GM19372 (cell line): ENCODE results near the gene SEMA4D.

Experiments used
- ATAC-seq: cut with Tn5 transposase; IDR thresholded peaks from one replicate; pipeline ENCODE4 v1.9.1; 2021; ENCODE audit warnings: mild to moderate bottlenecking, low read depth, moderate library complexity; ENCODE audit not compliant: unreplicated experiment

SEMA4D gene

DNA sequence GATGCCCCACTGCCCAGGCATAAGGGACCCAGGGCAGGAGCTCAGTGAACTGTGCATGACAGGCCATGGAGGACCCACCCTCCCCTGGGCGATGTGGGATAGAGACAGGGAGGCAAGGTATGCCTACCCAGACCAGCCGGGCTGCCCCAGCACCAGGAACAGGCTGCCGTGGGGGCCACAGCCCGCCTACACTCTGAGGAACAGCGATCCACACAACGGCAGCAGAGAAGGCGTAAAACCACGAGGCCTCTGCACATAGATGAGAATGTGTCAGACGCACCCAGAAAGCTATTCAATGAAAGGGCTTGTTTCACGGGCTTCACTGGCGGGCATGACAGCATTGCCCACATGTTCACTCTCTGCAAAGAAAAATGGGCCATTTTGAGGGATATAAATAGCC is 49.5 kb downstream of the SEMA4D start:
- ATAC-seq: no peak

DNA sequence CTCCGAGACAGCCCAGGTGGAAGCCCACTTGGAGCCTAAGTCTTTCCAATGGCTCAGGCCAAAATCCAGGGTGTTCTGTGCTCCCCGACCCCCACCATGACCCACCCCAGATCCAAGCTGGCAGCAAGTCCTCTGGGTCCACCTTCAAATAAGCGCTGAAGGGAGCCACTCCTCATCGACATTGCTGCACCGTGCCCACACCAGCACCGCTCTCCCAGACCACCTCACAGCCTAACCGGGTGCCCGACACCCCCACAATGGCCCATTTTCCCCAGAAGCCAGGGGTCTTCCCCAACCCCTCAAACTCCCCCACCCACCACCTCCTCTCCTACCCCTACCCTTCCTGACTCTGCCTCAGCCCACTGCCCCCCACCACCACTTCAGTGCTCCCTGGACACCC is 50.5 kb downstream of the SEMA4D start:
- ATAC-seq: no peak

DNA sequence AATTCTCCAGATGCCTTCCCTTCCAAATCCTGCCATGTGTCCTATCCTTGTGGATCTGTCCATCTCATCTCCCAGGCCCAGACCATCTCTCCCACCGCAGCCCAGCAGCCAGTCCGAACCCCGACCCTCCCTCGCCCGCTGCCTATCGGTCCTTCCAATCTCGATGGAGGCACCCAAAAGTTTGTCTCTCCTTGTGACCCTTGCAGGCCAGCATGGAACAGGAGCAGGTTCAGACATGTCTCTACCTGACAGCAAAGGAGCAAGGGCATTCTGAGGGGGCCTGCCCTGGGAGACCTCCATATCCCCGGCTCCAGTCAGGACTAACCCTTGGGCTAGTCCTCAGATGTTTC is 51.0 kb downstream of the SEMA4D start:
- no peak for ATAC-seq

- ATAC-seq: no peak
Measured at GRCh38 chr9:89446261-89446960, 51.5 kb downstream of the SEMA4D start.

DNA sequence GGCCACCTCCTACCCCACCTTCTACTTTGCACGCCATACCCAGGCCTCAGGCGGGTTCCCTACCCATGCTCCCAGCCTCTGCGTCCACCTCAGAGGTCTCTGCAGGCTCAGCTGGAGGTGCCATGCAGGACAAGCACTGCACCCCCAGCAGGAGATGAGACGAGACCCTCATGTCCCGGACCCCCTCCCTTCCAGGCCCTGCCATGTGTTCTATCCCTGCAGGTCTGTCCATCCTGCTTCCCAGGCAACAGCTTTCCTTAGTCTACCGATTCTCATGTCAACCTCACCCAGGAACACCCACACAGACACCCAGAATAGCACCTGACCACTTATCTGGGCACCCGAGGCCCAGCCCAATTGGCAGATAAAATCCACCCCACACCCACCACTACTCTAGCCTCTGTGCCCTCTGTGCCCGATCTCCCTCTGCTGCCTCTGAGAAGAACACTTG is 52.1 kb downstream of the SEMA4D start:
- no peak for ATAC-seq

- ATAC-seq: no peak
Measured at GRCh38 chr9:89444925-89445765, 52.8 kb downstream of the SEMA4D start.

DNA sequence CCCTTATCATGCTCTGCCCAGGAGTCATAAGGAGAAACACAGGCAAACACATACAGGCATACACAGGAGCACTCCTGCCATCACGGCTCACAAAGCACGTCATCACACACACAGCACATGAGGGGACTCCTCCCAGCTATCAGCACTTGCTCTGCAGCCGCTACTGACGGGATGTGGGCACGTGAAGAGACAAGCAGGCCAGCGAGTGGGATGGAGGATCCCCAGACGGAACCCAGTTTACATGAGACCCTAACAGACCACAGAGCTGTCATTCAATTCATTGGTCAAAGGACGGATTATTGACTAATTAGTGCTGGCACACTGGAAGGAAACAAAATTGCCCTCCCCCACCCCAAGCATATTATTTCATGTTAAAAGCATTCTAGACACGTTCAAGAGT is 53.6 kb downstream of the SEMA4D start:
- ATAC-seq: no peak

DNA sequence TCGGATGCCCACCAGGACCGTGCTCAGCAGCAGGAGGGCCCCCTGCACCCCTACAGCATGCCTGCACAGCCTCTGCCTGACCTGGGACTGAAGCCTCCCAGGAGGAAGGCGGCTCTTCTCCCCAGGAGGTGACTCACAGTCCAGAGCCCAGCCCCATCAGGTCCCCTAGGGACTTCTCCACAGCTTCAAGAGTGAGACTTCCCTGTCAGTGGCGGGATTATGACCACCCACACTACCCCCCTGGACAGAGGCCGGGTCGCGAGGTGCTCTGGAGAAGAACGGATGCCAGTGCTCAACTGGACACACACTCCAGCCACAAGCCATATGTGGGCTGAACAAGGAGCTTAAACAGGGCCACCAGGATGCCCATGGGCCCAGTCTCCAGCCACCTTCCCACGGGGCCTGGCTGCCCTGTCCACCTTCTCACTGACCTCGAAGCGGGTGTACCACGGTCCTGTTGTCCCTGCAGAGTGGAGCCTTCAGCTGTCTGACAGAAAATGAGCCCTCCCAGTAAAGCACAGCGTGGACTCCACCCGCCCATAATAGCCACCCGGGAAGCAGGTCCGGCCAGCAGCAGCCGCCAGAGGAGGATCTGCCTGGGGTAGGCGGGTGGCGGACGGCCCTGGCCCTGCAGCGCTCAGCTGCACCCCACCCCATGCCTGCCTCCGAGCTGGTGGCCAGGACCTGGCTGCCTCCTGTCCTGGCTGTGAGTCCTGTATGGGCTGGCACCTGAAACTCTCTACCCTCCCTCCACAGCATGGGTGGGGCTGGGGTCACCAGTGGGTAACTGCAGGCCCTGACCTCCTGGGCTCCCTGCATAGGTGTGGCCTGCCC is 54.7 kb downstream of the SEMA4D start:
- no peak for ATAC-seq

- no peak for ATAC-seq
Measured at GRCh38 chr9:89442501-89442978, 55.4 kb downstream of the SEMA4D start.

- ATAC-seq: no peak
Measured at GRCh38 chr9:89441986-89442385, 55.9 kb downstream of the SEMA4D start.

GRCh38 chr9:89441655-89441970 is 56.3 kb downstream of the SEMA4D start:
- ATAC-seq: no peak

DNA sequence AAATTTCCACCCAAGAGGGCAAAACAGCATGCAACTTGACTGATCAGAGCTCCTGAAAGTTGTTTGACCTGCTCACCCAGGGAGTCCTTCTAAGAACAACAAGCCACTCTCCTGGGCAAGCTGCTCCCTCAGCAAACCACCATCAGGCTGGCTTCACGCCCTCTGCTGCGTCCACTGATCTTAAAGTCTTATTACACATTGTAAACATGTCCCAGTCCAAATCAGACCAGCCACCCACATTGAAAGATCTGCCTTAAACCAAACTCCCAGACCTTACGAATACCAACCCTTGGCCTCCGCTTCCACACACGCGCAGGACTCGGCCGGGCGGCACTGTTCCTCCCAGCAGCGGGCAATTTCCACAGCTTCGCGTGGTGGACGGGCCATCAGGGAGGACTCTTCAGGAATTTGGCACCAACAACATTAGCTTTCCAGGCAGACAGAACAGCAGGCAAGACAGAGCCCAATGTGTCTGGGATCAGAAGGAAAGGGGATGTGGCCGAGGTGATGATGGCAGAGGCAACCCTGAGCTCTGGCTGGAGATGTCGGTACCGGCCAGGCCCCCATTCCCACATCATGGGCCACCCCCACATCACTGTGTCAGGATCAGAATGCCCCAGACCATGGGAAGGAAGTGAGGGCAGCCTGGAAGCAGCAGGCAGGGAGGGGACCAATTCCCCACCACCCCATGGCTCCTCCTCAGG is 56.8 kb downstream of the SEMA4D start:
- no peak for ATAC-seq

DNA sequence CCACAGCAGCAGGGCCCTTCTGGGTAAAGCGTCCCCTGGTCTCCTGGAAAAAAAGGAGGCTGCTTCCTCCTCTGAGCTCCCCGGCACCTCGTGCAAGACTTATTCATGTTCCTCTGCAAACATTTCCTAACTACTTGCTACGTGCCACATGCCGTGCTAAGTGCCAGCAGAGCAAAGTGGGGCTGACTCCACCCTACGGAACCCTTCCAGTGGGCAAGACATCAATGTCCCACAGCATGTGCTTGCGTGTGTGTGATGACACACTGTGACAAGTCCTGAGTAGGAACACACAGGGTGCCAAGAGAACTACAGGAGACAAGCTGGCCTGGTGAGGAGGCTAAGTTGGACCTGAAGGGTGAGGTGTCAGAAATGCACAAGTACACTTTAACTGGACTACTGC is 57.4 kb downstream of the SEMA4D start:
- no peak for ATAC-seq

- ATAC-seq: no peak
Measured at GRCh38 chr9:89440046-89440445, 57.9 kb downstream of the SEMA4D start.

- no peak for ATAC-seq
Measured at GRCh38 chr9:89439571-89439970, 58.3 kb downstream of the SEMA4D start.

- ATAC-seq: no peak
Measured at GRCh38 chr9:89438194-89438593, 59.7 kb downstream of the SEMA4D start.

DNA sequence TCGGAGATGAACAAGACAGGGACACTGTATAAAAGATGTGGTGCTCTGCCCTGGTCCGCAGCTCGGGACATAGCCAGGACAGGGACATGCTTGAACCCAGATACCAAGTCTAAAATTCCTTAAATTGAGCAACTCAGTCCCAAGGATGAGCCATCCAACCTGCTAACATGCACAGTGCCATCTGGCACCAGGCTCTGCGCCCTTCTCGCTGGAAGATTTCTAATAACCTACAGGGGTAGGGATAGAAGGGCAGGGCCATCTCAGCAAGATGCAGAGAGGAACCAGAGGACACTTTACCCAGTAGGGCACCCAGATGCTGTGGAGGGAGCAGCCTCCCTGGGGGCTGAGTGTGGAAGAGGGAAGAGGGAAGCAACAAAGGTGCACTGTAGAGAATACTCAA is 60.1 kb downstream of the SEMA4D start:
- no peak for ATAC-seq

GRCh38 chr9:89436963-89437625 is 60.8 kb downstream of the SEMA4D start:
- ATAC-seq: no peak

DNA sequence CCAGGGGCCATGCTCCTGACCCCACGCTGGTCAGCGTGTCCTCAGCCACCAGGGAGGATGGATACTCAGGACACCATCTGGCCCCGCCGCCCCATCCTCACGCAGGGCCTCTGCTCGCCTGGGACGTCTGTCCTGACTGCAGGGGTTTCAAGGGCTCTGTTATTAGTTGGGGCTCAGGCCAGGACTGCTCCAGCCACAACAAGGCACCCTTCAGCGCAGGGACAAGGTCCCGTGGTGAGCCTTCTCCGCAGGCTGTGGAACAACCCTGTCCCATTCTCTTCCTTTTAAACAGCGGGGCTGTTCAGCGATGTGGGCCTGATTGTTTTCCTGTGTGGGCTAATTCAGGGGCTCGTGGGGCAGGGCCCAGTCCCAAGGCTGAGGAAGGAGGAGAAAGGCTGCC is 61.6 kb downstream of the SEMA4D start:
- ATAC-seq: no peak
